HepG2 (cell line): ENCODE measurements around the gene CPHXL2. TPM values are rescaled to one million over a fixed set of nuclear protein-coding genes. Genes with fewer than 3 reads are reported as not detected.

Experiments used
- BRD4 ChIP-seq: sonication (generic); formaldehyde crosslinking; IDR thresholded peaks from 2 replicates; pipeline ENCODE4 v1.4.0; 2020; ENCODE audit warnings: missing genetic modification reagents
- LCORL ChIP-seq, 2 experiments: fragments of 450-650 bp in 1 of 2; sonication (generic) in 1 of 2; formaldehyde crosslinking in 1 of 2; IDR thresholded peaks; 2 replicates each; pipeline versions ENCODE4 v1.5.0 to v1.6.1; 2017 to 2020; ENCODE audit warnings: antibody characterized with exemption in 1 of 2, missing genetic modification reagents in 1 of 2
- MNT ChIP-seq: fragments of 450-650 bp; IDR thresholded peaks from 2 replicates; pipeline ENCODE4 v1.6.1; 2016
- MTF1 ChIP-seq: sonication (generic); formaldehyde crosslinking; IDR thresholded peaks from 2 replicates; pipeline ENCODE4 v1.5.0; 2020; ENCODE audit warnings: missing genetic modification reagents
- NBN ChIP-seq: fragments of 450-650 bp; conservative IDR thresholded peaks from 2 replicates; pipeline ENCODE4 v1.6.1; 2017
- NCOR1 ChIP-seq: fragments of 200-600 bp; sonication (generic); IDR thresholded peaks from 2 replicates; pipeline ENCODE4 v1.7.0; 2017; ENCODE audit warnings: antibody characterized with exemption, low read length, borderline replicate concordance
- NR2C2 ChIP-seq: sonication (generic); formaldehyde crosslinking; IDR thresholded peaks from 2 replicates; pipeline ENCODE4 v1.4.0; 2020; ENCODE audit warnings: missing genetic modification reagents, mild to moderate bottlenecking, moderate library complexity, borderline replicate concordance
- RELA ChIP-seq: sonication (generic); formaldehyde crosslinking; IDR thresholded peaks from 2 replicates; pipeline ENCODE4 v1.4.0; 2020; ENCODE audit warnings: missing genetic modification reagents
- TFDP1 ChIP-seq: IDR thresholded peaks from 2 replicates; pipeline ENCODE4 v1.6.1; 2016; ENCODE audit warnings: missing compliant biosample characterization, missing genetic modification reagents, borderline replicate concordance
- ZBTB38 ChIP-seq: sonication (generic); formaldehyde crosslinking; IDR thresholded peaks from 2 replicates; pipeline ENCODE4 v1.5.1; 2020; ENCODE audit warnings: mild to moderate bottlenecking, missing genetic modification reagents
- ZFP90 ChIP-seq: sonication (generic); formaldehyde crosslinking; IDR thresholded peaks from 2 replicates; pipeline ENCODE4 v1.8.0; 2022; ENCODE audit warnings: missing genetic modification reagents, mild to moderate bottlenecking, inconsistent platforms, borderline replicate concordance
- ZMYM4 ChIP-seq: sonication (generic); formaldehyde crosslinking; IDR thresholded peaks from 2 replicates; pipeline ENCODE4 v1.8.1; 2023; ENCODE audit warnings: mild to moderate bottlenecking, missing genetic modification reagents
- ZNF335 ChIP-seq: sonication (generic); formaldehyde crosslinking; IDR thresholded peaks from 2 replicates; pipeline ENCODE4 v1.4.0; 2020; ENCODE audit warnings: missing genetic modification reagents
- ZNF598 ChIP-seq: sonication (generic); formaldehyde crosslinking; IDR thresholded peaks from 2 replicates; pipeline ENCODE4 v1.5.1; 2020; ENCODE audit warnings: mild to moderate bottlenecking, missing genetic modification reagents, borderline replicate concordance
- ZNF629 ChIP-seq: sonication (generic); formaldehyde crosslinking; conservative IDR thresholded peaks from 2 replicates; pipeline ENCODE4 v1.5.0; 2020; ENCODE audit warnings: missing genetic modification reagents
- ZNF674 ChIP-seq: sonication (generic); formaldehyde crosslinking; IDR thresholded peaks from 2 replicates; pipeline ENCODE4 v1.5.0; 2020; ENCODE audit warnings: low read depth, mild to moderate bottlenecking, missing genetic modification reagents
- ZNF776 ChIP-seq: sonication (generic); formaldehyde crosslinking; IDR thresholded peaks from 2 replicates; pipeline ENCODE4 v1.4.0; 2020; ENCODE audit warnings: mild to moderate bottlenecking, missing genetic modification reagents
- ZNF788 ChIP-seq: sonication (generic); formaldehyde crosslinking; IDR thresholded peaks from 2 replicates; pipeline ENCODE4 v1.5.0; 2020; ENCODE audit warnings: mild to moderate bottlenecking, missing genetic modification reagents, borderline replicate concordance
- polyA plus RNA-seq, 8 experiments: library from polyadenylated mRNA; depleted of rRNA in 3 of 8; stranded (reverse) in 7 of 8; unstranded in 1 of 8; fragments of >200 nt; fragmentation: Illumina TruSeq in 4 of 8; extraction: Trizol in 4 of 8; gene quantifications; 2 replicates each; pipeline versions ENCODE4 v1.2.1 to v1.2.3, GENCODE V29; 2011 to 2016; ENCODE audit warnings: low read depth in 4 of 8, missing spikeins in 1 of 8, mixed read lengths in 1 of 8; ENCODE audit not compliant: insufficient read depth in 1 of 8
- total RNA-seq, 5 experiments: library from RNA; depleted of rRNA; stranded (reverse); fragments of >200 nt; fragmentation: Illumina TruSeq; extraction: Trizol; gene quantifications; 2 replicates each; pipeline ENCODE4 v1.2.3, GENCODE V29; 2016; ENCODE audit warnings: low read depth in 1 of 5
- TF ChIP-seq, protein P1 (sequence below): sonication (generic); formaldehyde crosslinking; IDR thresholded peaks from 2 replicates; pipeline ENCODE4 v1.5.0; 2020; ENCODE audit warnings: mild to moderate bottlenecking, missing genetic modification reagents, borderline replicate concordance

Gene CPHXL2
- total and polyA plus RNA-seq, 2 of the 13 experiments (the other 11 are each of a cell fraction or from before 2014, with no cell fraction given) = not detected

DNA sequence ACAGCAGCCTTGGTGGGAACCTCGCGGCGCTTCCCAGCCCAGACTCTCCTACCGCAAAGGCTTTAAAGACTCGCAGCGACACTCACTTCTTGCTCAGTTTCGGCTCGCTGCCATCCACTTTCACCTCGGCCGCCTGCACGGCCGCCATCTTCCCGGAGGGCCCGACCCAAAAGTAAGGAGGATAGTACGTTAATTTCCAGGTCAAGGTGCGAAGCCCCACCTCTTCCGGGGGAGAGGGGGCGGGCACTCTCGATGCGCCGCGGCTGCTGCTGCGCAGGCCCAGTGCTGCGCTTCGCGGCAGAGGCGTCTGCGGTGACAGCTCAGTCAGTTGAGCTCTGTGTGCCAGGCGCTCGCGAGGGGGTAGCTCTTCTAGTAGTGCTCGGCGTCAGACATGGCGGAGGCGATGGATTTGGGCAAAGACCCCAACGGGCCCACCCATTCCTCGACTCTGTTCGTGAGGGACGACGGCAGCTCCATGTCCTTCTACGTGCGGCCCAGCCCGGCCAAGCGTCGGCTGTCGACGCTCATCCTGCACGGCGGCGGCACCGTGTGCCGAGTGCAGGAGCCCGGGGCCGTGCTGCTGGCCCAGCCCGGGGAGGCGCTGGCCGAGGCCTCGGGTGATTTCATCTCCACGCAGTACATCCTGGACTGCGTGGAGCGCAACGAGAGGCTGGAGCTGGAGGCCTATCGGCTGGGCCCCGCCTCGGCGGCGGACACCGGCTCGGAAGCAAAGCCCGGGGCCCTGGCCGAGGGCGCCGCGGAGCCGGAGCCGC, 29.1 kb downstream of the CPHXL2 start, which contains the start of the genes KARS1 and TERF2IP (continued):
- TF ChIP-seq NR2C2 = peak; percentile 100
- peak; percentile 20; the same call in 1 of the 2 replicates for TF ChIP-seq ZNF629 (CRISPR knock-in tag)
- TF ChIP-seq, protein P1, sequence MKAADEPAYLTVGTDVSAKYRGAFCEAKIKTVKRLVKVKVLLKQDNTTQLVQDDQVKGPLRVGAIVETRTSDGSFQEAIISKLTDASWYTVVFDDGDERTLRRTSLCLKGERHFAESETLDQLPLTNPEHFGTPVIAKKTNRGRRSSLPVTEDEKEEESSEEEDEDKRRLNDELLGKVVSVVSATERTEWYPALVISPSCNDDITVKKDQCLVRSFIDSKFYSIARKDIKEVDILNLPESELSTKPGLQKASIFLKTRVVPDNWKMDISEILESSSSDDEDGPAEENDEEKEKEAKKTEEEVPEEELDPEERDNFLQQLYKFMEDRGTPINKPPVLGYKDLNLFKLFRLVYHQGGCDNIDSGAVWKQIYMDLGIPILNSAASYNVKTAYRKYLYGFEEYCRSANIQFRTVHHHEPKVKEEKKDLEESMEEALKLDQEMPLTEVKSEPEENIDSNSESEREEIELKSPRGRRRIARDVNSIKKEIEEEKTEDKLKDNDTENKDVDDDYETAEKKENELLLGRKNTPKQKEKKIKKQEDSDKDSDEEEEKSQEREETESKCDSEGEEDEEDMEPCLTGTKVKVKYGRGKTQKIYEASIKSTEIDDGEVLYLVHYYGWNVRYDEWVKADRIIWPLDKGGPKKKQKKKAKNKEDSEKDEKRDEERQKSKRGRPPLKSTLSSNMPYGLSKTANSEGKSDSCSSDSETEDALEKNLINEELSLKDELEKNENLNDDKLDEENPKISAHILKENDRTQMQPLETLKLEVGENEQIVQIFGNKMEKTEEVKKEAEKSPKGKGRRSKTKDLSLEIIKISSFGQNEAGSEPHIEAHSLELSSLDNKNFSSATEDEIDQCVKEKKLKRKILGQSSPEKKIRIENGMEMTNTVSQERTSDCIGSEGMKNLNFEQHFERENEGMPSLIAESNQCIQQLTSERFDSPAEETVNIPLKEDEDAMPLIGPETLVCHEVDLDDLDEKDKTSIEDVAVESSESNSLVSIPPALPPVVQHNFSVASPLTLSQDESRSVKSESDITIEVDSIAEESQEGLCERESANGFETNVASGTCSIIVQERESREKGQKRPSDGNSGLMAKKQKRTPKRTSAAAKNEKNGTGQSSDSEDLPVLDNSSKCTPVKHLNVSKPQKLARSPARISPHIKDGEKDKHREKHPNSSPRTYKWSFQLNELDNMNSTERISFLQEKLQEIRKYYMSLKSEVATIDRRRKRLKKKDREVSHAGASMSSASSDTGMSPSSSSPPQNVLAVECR (CRISPR knock-in tag) = peak; percentile 94
- peak; percentile 41 for TF ChIP-seq ZNF776
- no peak for TF ChIP-seq ZNF674 (CRISPR knock-in tag)
- peak; percentile 80 for TF ChIP-seq ZNF788 (CRISPR knock-in tag)
- TF ChIP-seq TFDP1 (CRISPR knock-in tag) = peak; percentile 42; the same call in 1 of the 2 replicates
- TF ChIP-seq RELA = no peak
- TF ChIP-seq MTF1 (CRISPR knock-in tag) = peak; percentile 71; the same call in 1 of the 2 replicates
- TF ChIP-seq ZNF598 (CRISPR knock-in tag) = peak; percentile 89; the same call in 1 of the 2 replicates
- peak; percentile 65; the same call in 1 of the 2 replicates for TF ChIP-seq ZBTB38 (CRISPR knock-in tag)
- peak; percentile 47 for TF ChIP-seq MNT
- peak; percentile 36; the same call in 1 of the 2 replicates for TF ChIP-seq ZFP90
- TF ChIP-seq NCOR1 = peak; percentile 41; the same call in 1 of the 2 replicates
- no peak for TF ChIP-seq NBN
- TF ChIP-seq ZNF335 = no peak; the same call in none of the 2 replicates
- TF ChIP-seq LCORL (IDR thresholded peaks at IDR 0.05) = peak; percentile 24; the same call in 1 of the 2 replicates
- TF ChIP-seq LCORL (CRISPR knock-in tag; IDR thresholded peaks at IDR 0.05) = peak; percentile 59; the same call in 1 of the 2 replicates
- TF ChIP-seq ZMYM4 (CRISPR knock-in tag) = peak; percentile 85
- TF ChIP-seq BRD4 = peak; percentile 7; the same call in 1 of the 2 replicates
